Measurements from ENCODE around the gene GALNT14.

GALNT14 gene

GRCh38 chr2:30862054-30862651 lies 276.1 kb downstream of the GALNT14 start:
- H3K4me3 ChIP-seq (IDR thresholded peaks at IDR 0.05; ENCODE audit: insufficient read depth, low read depth, low read length), result no peak overlapping the region
- no peak overlapping the region for H3K4me2 ChIP-seq
- no peak overlapping the region for H2AFZ ChIP-seq (ENCODE audit: low read depth)
- H3K9ac ChIP-seq, result no peak overlapping the region
- no peaks in the 10 kb centered on the region for H4K20me1 ChIP-seq (ENCODE audit: insufficient read depth)
- H3K79me2 ChIP-seq (ENCODE audit: insufficient read depth, low read depth), result no peaks in the 10 kb centered on the region
- H3K4me1 ChIP-seq (ENCODE audit: low read depth, poor library complexity, severe bottlenecking), result no peaks in the 10 kb centered on the region
- H3K27me3 ChIP-seq (ENCODE audit: insufficient read depth, low read depth), result no peaks in the 10 kb centered on the region
- no peak overlapping the region for H3K27ac ChIP-seq
- peak; percentile 81 for TF ChIP-seq CTCF (conservative IDR thresholded peaks at IDR 0.05; ENCODE audit: low read depth, low read length)
- no peaks in the 10 kb centered on the region for H3K36me3 ChIP-seq (ENCODE audit: insufficient read depth)

GRCh38 chr2:30860726-30861125 lies 277.5 kb downstream of the GALNT14 start:
- Histone ChIP-seq H3K79me2 (ENCODE audit: insufficient read depth, low read depth) (no peaks in the 10 kb centered on the region), H3K9ac (no peak overlapping the region), H2AFZ (ENCODE audit: low read depth) (no peak overlapping the region), H3K27ac (no peak overlapping the region), H3K4me1 (ENCODE audit: low read depth, poor library complexity, severe bottlenecking) (no peaks in the 10 kb centered on the region), H3K27me3 (ENCODE audit: insufficient read depth, low read depth) (no peaks in the 10 kb centered on the region), H3K36me3 (ENCODE audit: insufficient read depth) (no peaks in the 10 kb centered on the region), H3K4me2 (no peak overlapping the region), H3K4me3 (IDR thresholded peaks at IDR 0.05; ENCODE audit: insufficient read depth, low read depth, low read length) (no peak overlapping the region), H4K20me1 (ENCODE audit: insufficient read depth) (no peaks in the 10 kb centered on the region)
- no peak for TF ChIP-seq CTCF (conservative IDR thresholded peaks at IDR 0.05; ENCODE audit: low read depth, low read length)

Measured in KMS-11 (cell line).